HG02943 (cell line): Measurements from ENCODE around the gene FRMD5.

ENCODE experiments used
- ATAC-seq: cut with Tn5 transposase; IDR thresholded peaks from one replicate; pipeline ENCODE4 v1.9.1; 2021; ENCODE audit warnings: mild to moderate bottlenecking, low read depth, moderate library complexity; ENCODE audit not compliant: unreplicated experiment

Gene FRMD5

DNA sequence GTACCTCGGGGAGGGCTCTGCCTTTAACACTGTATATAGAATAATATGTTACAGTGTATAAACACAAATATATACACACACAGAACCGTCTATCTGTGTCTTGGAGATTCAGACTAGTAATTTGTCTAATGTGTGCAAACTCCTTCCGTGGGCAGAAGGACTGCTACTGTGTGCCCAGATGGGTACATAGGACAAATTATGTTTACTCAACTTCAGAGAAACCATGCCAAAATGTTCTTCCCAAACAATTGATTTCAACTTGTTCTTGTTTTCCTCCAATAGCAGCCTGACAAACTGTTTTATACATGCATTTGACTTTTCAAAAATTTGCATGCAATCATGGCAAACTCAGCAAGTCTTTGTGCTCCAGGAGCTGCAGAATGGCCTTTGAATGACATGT lies 97.5 kb downstream of the FRMD5 start:
- ATAC-seq = no peak

DNA sequence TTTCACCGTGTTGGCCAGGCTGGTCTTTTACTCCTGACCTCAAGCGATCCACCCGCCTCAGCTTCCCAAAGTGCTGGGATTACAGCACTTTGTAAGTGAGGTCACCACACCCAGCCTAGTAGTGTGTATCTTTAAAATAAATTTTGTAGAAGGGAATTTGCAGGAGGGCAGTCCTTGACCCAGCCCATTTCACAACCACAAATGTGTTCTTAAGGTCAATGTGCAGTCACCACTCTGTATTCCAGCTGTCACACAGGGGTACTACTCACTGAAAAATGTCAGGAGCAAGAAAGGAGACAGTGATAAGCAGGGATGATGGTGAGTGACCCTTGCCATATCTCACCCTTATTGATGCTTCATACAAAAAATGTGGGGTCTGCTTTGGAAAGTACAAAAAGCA lies 98.5 kb downstream of the FRMD5 start:
- ATAC-seq = no peak

DNA sequence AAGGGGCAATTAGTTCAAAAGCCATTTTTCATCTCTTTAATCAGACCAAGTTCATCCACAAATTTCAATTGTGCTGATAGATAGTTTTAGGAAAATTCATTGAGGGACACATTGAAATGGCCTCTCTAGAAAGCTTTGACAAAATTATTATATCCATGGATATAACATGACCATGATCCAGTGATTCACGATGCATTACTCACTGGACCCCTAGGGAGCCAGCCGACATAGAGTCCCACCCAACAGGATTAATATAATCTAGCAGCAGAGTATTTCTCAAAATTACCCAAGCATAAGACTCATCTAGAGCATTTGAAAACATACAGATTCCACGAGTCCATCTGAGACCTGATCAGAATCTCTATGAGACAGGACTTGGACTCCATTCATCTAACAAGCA lies 100.3 kb downstream of the FRMD5 start:
- ATAC-seq = no peak

DNA sequence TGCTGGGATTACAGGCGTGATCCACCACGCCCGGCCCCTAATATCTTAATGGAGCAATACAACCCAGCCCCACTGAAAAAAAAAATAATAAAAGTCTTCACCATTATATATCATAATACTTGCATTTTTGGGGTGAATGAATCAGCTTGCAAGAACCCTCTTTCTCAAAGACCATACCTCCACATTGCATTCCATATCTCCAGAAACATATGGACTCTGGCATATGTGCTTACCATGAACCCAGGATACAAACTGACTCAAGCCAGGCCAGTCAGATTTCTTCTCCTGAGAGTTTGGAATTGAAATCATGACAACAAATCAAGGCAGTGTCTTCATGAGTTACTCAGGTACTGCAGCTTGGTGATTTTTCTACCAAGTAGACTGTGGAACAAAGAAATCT lies 101.2 kb downstream of the FRMD5 start:
- ATAC-seq = no peak

DNA sequence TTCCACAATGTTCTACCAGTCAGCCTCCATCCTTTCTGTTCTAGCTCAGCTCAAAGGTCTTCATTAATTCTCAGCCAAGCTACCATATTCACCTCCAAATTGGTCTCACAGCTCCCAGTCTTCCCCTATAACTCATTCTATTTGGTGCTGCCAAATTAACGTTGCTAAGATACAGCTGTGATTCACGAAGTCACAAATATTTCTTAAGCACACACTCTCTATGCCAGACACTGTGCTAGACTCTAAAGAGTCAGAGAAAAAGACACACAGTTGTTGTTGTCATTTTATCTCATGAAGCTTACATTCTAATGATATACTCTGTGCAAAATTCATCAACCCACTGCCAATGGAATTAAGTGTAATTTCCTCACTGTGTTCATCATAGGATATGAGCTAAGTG lies 102.8 kb downstream of the FRMD5 start:
- ATAC-seq = no peak

DNA sequence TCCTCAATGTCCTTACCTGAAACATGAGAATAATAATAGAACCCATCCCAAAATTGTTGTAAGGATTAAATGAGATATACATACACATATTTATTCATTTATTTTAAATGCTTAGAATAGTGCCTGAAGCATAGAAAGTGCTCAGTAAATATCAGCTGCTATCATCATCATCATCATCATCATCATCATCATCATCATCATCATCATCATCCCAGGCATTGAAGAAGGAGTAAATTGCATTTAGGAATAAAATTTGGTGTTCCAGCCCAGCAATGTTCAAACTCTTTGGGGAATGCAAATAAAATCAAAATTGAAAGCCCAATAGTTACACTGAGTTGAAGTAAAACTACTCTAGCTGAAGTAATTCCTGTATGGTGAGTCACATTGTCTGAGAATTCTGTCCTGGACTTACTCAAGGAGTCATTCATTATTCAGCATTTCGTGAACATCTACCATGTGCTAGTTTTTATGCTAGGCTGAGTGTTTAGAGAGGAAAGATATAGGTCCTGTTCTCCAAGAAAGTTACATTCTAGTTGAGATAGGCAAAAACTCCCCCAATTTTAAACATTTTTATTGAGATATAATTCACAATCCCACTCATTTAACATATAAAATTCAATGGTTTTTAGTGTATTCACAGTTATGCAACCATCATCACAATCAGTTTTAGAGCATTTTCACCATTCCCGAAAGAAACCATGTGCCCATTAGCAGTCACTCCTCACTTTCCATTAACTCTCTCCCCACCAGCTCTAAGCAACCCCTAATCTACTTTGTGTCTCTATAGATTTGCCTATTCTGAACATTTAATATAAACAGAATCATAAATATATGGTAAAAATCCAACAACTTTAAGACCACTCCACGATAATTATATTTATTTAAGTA lies 107.2 kb downstream of the FRMD5 start:
- ATAC-seq = no peak

DNA sequence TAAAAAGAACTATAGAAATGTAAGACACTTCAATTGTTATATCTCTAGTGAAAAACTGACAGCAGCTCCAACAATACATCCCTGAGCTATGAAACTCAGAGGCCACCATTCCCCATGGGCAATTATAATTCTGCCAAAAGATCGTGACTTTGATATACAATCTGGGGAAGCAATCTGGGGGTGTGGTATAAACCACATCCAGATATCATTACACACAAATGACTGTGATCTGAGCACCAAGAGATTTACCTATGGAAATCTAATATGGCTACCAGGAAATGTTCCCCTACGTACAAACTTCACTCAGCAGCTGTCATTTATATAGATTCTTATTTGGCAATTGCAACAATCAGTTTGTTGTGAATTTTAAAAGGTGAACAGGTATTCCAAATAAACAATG lies 110.3 kb downstream of the FRMD5 start:
- no peak for ATAC-seq

- no peak for ATAC-seq
Observed at GRCh38 chr15:44084171-44084570, 110.9 kb downstream of the FRMD5 start.

DNA sequence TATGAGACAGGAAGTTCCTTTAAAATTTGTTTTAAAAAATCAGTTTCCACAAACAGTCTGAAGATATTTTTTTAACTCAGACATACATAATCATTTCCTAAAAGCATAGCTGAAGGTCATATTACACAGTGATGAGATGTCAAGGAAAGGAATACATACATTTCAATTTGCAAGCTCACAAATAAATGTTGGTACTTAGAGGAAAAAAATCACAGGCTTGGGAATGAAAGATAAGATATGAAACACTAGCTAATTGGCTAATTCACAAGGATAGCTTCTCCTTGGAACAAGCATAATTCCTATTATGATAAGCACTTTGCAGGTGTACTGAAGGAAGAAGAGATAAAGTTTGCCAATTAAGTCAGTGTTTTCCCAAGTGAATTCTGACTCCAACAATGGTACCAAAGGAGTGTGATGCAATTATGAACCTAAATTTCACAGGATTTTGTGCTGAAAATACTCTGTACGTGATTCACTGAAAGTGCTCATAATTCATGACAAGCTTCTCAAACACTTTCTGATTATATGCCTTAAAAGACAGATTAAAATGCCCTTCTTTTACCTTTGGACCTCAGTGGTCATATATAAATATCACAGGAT lies 112.4 kb downstream of the FRMD5 start:
- ATAC-seq = no peak

DNA sequence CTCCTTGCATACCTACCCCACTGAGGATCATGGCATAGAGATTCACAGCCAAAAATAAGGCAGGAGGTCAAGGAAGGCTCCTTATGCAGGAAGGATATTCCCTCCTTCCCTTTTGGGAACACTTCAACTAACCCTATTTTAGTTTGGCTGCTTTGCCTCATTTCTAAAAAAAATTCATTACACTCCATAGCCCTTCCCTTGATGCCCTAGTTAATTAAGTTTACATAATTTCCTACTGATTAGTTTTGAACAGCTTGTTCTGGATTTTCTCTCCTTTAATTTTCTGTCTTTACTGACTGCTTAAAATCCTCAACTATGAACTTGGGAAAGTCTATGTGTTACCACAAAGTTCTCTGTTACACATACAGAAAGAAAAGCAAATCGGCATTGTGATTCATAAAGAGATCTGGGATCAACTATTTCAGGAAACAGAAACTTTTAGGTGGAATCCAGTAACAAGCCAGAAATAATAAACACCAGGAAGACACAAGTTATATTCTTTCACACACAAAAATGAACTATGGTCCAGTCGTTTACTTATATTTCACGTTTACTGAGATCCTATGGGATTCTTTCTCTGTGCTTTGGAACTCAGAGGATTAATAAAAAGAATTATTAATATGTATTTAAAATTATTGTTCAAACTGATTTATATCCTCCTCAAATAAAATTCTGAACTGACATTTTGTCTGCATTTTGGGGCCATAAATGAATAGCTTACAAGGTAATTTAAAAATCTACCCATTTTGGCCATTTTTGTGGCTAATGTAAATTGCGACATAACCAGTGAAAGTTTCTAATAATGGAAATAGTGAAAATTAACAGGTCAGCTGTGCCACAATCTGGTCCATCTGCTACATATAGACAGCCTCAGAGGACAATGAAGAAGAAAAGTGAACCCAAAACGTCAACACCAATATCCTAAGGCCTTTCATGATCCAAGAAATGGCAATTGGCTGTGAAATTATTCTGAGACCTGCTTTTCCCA lies 113.8 kb downstream of the FRMD5 start:
- no peak for ATAC-seq

- no peak for ATAC-seq
Observed at GRCh38 chr15:44075535-44075934, 119.5 kb downstream of the FRMD5 start.

GRCh38 chr15:44069489-44069888 lies 125.6 kb downstream of the FRMD5 start:
- ATAC-seq = no peak

- ATAC-seq = no peak
Observed at GRCh38 chr15:44068347-44068746, 126.7 kb downstream of the FRMD5 start.

GRCh38 chr15:44066211-44066827 lies 128.8 kb downstream of the FRMD5 start:
- no peak for ATAC-seq

GRCh38 chr15:44064706-44065105 lies 130.4 kb downstream of the FRMD5 start:
- no peak for ATAC-seq

DNA sequence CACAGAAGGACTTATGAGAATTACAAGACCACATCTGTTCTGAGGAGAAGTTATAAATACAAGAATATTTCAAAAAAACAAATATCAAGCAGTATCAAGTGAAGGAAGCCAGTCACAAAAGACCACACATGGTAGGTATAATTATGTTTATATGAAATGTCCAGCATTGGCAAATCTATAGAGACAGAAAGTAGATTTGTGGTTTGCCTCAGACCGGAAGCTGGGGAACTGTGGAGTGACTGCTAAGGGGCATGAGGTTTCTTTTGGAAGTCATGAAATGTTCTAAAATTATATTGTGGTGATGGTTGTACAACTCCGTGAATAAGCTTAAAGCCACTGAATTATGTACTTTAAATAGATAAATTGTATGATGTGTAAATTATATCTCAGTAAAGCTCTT lies 136.9 kb downstream of the FRMD5 start:
- ATAC-seq = no peak

GRCh38 chr15:44045661-44046060 lies 149.4 kb downstream of the FRMD5 start:
- ATAC-seq = no peak

GRCh38 chr15:44045217-44045616 lies 149.9 kb downstream of the FRMD5 start:
- no peak for ATAC-seq

DNA sequence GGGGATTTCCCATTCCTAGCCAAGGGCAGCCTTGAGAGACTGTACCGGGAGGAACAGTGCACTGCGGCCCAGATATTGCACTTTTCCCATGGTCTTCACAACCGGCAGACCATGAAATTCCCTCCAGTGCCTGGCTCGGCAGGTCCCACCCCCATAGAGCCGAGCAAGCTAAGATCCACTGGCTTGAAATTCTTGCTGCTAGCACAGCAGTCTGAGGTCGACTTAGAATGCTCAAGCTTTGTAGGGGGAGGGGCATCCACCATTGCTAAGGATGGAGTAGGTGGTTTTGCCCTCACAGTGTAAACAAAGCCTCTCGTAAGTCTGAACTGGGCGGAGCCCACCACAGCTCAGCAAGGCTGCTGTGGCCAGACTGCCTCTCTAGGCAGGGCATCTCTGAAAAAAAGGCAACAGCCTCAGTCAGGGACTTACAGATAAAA lies 156.3 kb downstream of the FRMD5 start:
- ATAC-seq = no peak
